Measurements from ENCODE around the gene ASH1L. TPM values are rescaled to one million over a fixed set of nuclear protein-coding genes. Genes with fewer than 3 reads are reported as not detected.

The ASH1L gene
- total RNA-seq, 1 experiment from 2014 or later: 29.3 TPM

GRCh38 chr1:155319536-155319935 lies 243.1 kb downstream of the ASH1L start:
- ATAC-seq (no peak), DNase-seq (ENCODE audit: low spot score) (no peak)
- ChIA-PET POLR2A (no interaction called here), CTCF (interaction anchor here (6.1 to 9.9 kb wide), 2 partner anchors 40 to 68 kb away, joined by 75 to 204 read pairs; no protein-coding TSS in a partner anchor)
- TF ChIP-seq TEAD4 (CRISPR knock-in tag; IDR thresholded peaks at IDR 0.05) (no peak), ZNF121 (CRISPR knock-in tag; IDR thresholded peaks at IDR 0.05) (no peak), SOX15 (CRISPR knock-in tag; IDR thresholded peaks at IDR 0.05) (no peak), PRRX2 (CRISPR knock-in tag; IDR thresholded peaks at IDR 0.05) (no peak), E2F4 (CRISPR knock-in tag; IDR thresholded peaks at IDR 0.05; ENCODE audit: borderline replicate concordance, low read depth) (no peak), ZNF532 (CRISPR knock-in tag; IDR thresholded peaks at IDR 0.05; ENCODE audit: borderline replicate concordance) (no peak), ATF3 (CRISPR knock-in tag; conservative IDR thresholded peaks at IDR 0.05) (no peak)
- TF ChIP-seq, protein P1, sequence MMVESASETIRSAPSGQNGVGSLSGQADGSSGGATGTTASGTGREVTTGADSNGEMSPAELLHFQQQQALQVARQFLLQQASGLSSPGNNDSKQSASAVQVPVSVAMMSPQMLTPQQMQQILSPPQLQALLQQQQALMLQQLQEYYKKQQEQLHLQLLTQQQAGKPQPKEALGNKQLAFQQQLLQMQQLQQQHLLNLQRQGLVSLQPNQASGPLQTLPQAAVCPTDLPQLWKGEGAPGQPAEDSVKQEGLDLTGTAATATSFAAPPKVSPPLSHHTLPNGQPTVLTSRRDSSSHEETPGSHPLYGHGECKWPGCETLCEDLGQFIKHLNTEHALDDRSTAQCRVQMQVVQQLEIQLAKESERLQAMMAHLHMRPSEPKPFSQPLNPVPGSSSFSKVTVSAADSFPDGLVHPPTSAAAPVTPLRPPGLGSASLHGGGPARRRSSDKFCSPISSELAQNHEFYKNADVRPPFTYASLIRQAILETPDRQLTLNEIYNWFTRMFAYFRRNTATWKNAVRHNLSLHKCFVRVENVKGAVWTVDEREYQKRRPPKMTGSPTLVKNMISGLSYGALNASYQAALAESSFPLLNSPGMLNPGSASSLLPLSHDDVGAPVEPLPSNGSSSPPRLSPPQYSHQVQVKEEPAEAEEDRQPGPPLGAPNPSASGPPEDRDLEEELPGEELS (CRISPR knock-in tag; IDR thresholded peaks at IDR 0.05): no peak
- H3K4me1 Mint-ChIP-seq: peaks cover 33% of the 10 kb centered on the region
- peaks cover 6% of the 10 kb centered on the region for H3K27me3 Mint-ChIP-seq (ENCODE audit: low read depth)
- H3K27ac Mint-ChIP-seq: no peak overlapping the region
- no peaks in the 10 kb centered on the region for H3K9me3 Mint-ChIP-seq
- peak overlapping the region; percentile 84; the same call in 1 of the 2 replicates for H3K4me3 Mint-ChIP-seq
- H3K36me3 Mint-ChIP-seq: peaks cover 22% of the 10 kb centered on the region

- Mint-ChIP-seq H3K9me3 (no peaks in the 10 kb centered on the region), H3K36me3 (peaks cover 30% of the 10 kb centered on the region), H3K27ac (no peak overlapping the region), H3K4me1 (peaks cover 33% of the 10 kb centered on the region), H3K27me3 (ENCODE audit: low read depth) (peaks cover 6% of the 10 kb centered on the region), H3K4me3 (no peak overlapping the region)
- DNase-seq (ENCODE audit: low spot score) (no peak), ATAC-seq (no peak)
- ChIA-PET CTCF (interaction anchor here (0.8 to 2.1 kb wide), 3 partner anchors 40 to 68 kb away, joined by 3 to 13 read pairs (median 3); no protein-coding TSS in a partner anchor), POLR2A (interaction anchor here (0.7 kb wide), 1 partner anchor 67 kb away, joined by 3 read pairs; no protein-coding TSS in a partner anchor)
- TF ChIP-seq, protein P1 (CRISPR knock-in tag; IDR thresholded peaks at IDR 0.05): no peak
Measured at GRCh38 chr1:155318082-155318481, 244.5 kb downstream of the ASH1L start.

DNA sequence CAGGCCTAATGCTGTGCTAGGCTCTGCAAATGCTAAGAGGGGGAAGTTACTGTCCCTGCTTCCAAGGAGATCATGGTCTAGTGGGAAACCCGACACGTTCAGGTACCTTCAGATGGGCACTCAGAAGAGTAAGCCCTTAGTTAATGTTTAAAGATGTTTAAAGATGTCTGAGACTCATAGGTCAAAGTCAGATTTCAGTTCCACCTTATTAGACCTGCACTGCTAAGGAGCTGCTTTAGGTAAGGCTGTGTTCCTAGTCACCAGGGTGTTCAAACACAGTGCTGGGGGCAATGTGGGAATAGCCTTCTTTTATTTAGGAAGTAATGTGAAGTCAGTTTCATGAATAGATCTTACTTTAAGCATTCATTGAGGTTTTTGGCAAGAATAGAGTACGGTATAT lies 245.7 kb downstream of the ASH1L start:
- Mint-ChIP-seq H3K9me3 (no peaks in the 10 kb centered on the region), H3K27me3 (ENCODE audit: low read depth) (no peaks in the 10 kb centered on the region), H3K4me1 (peaks cover 26% of the 10 kb centered on the region), H3K27ac (no peak overlapping the region), H3K36me3 (peaks cover 39% of the 10 kb centered on the region), H3K4me3 (no peak overlapping the region)
- ChIA-PET CTCF (interaction anchor here (1.2 to 2.1 kb wide), 2 partner anchors 39 to 67 kb away, joined by 3 to 13 read pairs; no protein-coding TSS in a partner anchor), POLR2A (no interaction called here)
- ATAC-seq (no peak), DNase-seq (ENCODE audit: low spot score) (no peak)
- no peak for TF ChIP-seq ZNF138 (CRISPR knock-in tag; conservative IDR thresholded peaks at IDR 0.05)
- no peak for TF ChIP-seq FOXJ3 (CRISPR knock-in tag; IDR thresholded peaks at IDR 0.05; ENCODE audit: borderline replicate concordance)
- no peak for TF ChIP-seq ZNF317 (CRISPR knock-in tag; IDR thresholded peaks at IDR 0.05; ENCODE audit: borderline replicate concordance, low read depth)
- TF ChIP-seq, protein P2, sequence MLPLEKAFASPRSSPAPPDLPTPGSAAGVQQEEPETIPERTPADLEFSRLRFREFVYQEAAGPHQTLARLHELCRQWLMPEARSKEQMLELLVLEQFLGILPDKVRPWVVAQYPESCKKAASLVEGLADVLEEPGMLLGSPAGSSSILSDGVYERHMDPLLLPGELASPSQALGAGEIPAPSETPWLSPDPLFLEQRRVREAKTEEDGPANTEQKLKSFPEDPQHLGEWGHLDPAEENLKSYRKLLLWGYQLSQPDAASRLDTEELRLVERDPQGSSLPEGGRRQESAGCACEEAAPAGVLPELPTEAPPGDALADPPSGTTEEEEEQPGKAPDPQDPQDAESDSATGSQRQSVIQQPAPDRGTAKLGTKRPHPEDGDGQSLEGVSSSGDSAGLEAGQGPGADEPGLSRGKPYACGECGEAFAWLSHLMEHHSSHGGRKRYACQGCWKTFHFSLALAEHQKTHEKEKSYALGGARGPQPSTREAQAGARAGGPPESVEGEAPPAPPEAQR (CRISPR knock-in tag; IDR thresholded peaks at IDR 0.05): no peak
- no peak for TF ChIP-seq NR1H2 (CRISPR knock-in tag; IDR thresholded peaks at IDR 0.05)
- TF ChIP-seq USF2 (CRISPR knock-in tag; IDR thresholded peaks at IDR 0.05): no peak
- no peak for TF ChIP-seq NFE2L1 (CRISPR knock-in tag; IDR thresholded peaks at IDR 0.05)
- no peak for TF ChIP-seq NR2C2 (CRISPR knock-in tag; IDR thresholded peaks at IDR 0.05)
- TF ChIP-seq GRHL2 (CRISPR knock-in tag; IDR thresholded peaks at IDR 0.05; ENCODE audit: insufficient replicate concordance, severe bottlenecking): no peak
- TF ChIP-seq ZNF232 (CRISPR knock-in tag; IDR thresholded peaks at IDR 0.05): no peak
- no peak for TF ChIP-seq PRRX2 (CRISPR knock-in tag; IDR thresholded peaks at IDR 0.05)
- TF ChIP-seq MAX (CRISPR knock-in tag; IDR thresholded peaks at IDR 0.05): no peak

All from WTC11 (cell line).